Ovary (tissue), 9 donors: ENCODE data around the gene INTS13. TPM values are rescaled to one million over a fixed set of nuclear protein-coding genes. Genes with fewer than 3 reads are reported as not detected.

ENCODE experiments used
- DNase-seq, 5 donors: peaks; one replicate each; pipeline ENCODE4 v3.0.0-alpha.2; 2019 to 2020
- H3K27ac ChIP-seq, 2 donors: fragments of 200-600 bp; one replicate each; pipeline versions ENCODE4 v1.5.1 to v1.8.0; 2019 to 2022
- H3K27me3 ChIP-seq: fragments of 200-600 bp; one replicate; pipeline ENCODE4 v1.8.0; 2022
- H3K36me3 ChIP-seq: fragments of 200-600 bp; sonication (generic); one replicate; pipeline ENCODE4 v1.5.1; 2019
- H3K4me1 ChIP-seq: one replicate; pipeline ENCODE4 v1.8.1; 2013; ENCODE audit warnings: mild to moderate bottlenecking, moderate library complexity; ENCODE audit not compliant: insufficient read depth
- H3K4me3 ChIP-seq: fragments of 200-600 bp; sonication (generic); one replicate; pipeline ENCODE4 v1.5.1; 2017
- H3K9me3 ChIP-seq, 2 donors: fragments of 200-600 bp in 1 of 2; sonication (generic) in 1 of 2; one replicate each; pipeline versions ENCODE4 v1.5.1 to v1.8.1; 2013 to 2019; ENCODE audit warnings: mild to moderate bottlenecking in 1 of 2, moderate library complexity in 1 of 2
- CTCF ChIP-seq, 3 donors: fragments of 450-650 bp in 2 of 3; fragments of 200-600 bp in 1 of 3; IDR thresholded peaks; one replicate each; pipeline versions ENCODE4 v1.5.1 to v1.8.0; 2016 to 2022; ENCODE audit warnings: antibody characterized with exemption in 3 of 3, mild to moderate bottlenecking in 1 of 3
- EP300 ChIP-seq: sonication (generic); formaldehyde crosslinking; IDR thresholded peaks from one replicate; pipeline ENCODE4 v1.6.1; 2017; ENCODE audit warnings: antibody characterized with exemption
- POLR2A ChIP-seq: fragments of 450-650 bp; IDR thresholded peaks from one replicate; pipeline ENCODE4 v1.6.1; 2017; ENCODE audit warnings: antibody characterized with exemption, mild to moderate bottlenecking, moderate library complexity
- WGBS, 3 donors: extraction: QIAGEN DNeasy Blood & Tissue Kit in 1 of 3; methylation state at CpG; one replicate each; pipeline versions ENCODE4 v1.1.5 to v1.1.7; 2013 to 2017; 5-methylcytosine and 5-hydroxymethylcytosine counted together
- intact Hi-C, 4 donors: fragments of 100-400 bp; cut with DNase I; formaldehyde crosslinking; loops; one replicate each; pipeline versions ENCODE4 v1.11.0 to v1.15.1; 2022 to 2023
- polyA plus RNA-seq, 2 donors: library from polyadenylated mRNA; stranded (reverse); fragments of 200-250 nt in 1 of 2; fragments of 350-450 nt in 1 of 2; fragmentation: Illumina TruSeq in 1 of 2; extraction: RNeasy Lipid Tissue Mini Kit (QIAGEN cat#74804) in 1 of 2; gene quantifications; one replicate each; pipeline ENCODE4 v1.2.3, GENCODE V29; 2013 to 2014
- total RNA-seq, 7 donors: library from RNA; depleted of rRNA in 2 of 7; stranded (reverse); fragments of >200 nt in 2 of 7; fragmentation: NEBNext Ultra II Directional in 3 of 7; extraction: Animal tissue kit (Norgen Biotek cat#: 25700) in 3 of 7; gene quantifications; one replicate each; pipeline versions ENCODE4 v1.1.0 to v1.2.4, GENCODE V29; 2016 to 2023
- donor health status: DM: no; HTN: no; CAD: no; lungs with moderate emphysema.
- donor health status: DM: no; HTN: no; CAD: no.
- donor health status: Bipolar disorder and iron deficiency.
- donor health status: DM: yes; HTN: yes; CAD: no.
- donor health status: DM: no; HTN: no; CAD: no.
- donor health status: DM: yes; HTN: yes; CAD: no.

INTS13 gene
- total and polyA plus RNA-seq, 9 donors, result 10.4 to 18.1 (median 16.3) TPM

DNA sequence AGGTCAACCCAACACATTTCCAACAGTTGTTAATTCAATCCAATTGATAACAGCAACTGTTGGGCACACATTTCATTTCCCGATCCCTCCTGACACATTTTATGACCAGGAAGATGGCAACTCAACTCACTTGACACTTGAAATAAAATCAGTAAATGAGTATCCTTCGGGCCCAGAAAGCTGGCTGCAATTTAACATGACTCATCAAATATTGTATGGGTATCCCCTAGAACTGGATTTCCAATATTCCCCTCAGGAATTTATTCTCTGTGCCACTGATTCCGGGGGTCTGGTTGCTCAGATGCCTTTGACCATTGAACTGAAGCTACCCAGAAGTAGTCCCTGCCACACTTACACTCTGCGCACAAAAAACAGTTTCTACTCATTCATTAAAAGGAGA lies 42.1 kb downstream of the INTS13 start:
- no peaks in the 10 kb centered on the region for H3K9me3 ChIP-seq
- no peak overlapping the region for H3K27ac ChIP-seq
- intact Hi-C loops, result no loop called here
- H3K4me1 ChIP-seq, result no peaks in the 10 kb centered on the region
- TF ChIP-seq POLR2A (no peak), CTCF (IDR thresholded peaks at IDR 0.05) (no peak), EP300 (no peak)
- no peak overlapping the region for H3K4me3 ChIP-seq
- no peaks in the 10 kb centered on the region for H3K27me3 ChIP-seq
- no peaks in the 10 kb centered on the region for H3K36me3 ChIP-seq
- 93 to 95% (median 94%) methylated on average over 4 of the region's 4 CpGs for WGBS, 3 donors
- no peak for DNase-seq

- intact Hi-C loops, result no loop called here
- 90 to 97% (median 92%) methylated on average over 1 of the region's 1 CpG for WGBS, 3 donors
- H3K27me3 ChIP-seq, result no peaks in the 10 kb centered on the region
- no peaks in the 10 kb centered on the region for H3K9me3 ChIP-seq
- H3K27ac ChIP-seq, result no peak overlapping the region
- H3K36me3 ChIP-seq, result no peaks in the 10 kb centered on the region
- H3K4me1 ChIP-seq, result no peaks in the 10 kb centered on the region
- TF ChIP-seq CTCF (IDR thresholded peaks at IDR 0.05) (no peak), EP300 (no peak), POLR2A (no peak)
- H3K4me3 ChIP-seq, result no peak overlapping the region
- no peak for DNase-seq
Observed at GRCh38 chr12:26891704-26892103, 46.1 kb downstream of the INTS13 start.

- Histone ChIP-seq H3K4me1 (no peaks in the 10 kb centered on the region), H3K4me3 (no peak overlapping the region), H3K27ac (no peak overlapping the region), H3K27me3 (no peaks in the 10 kb centered on the region), H3K36me3 (no peaks in the 10 kb centered on the region), H3K9me3 (no peaks in the 10 kb centered on the region)
- intact Hi-C loops, result no loop called here
- DNase-seq, result no peak
- 94 to 98% (median 97%) methylated on average over 5 of the region's 5 CpGs for WGBS, 3 donors
- TF ChIP-seq EP300, result no peak
- TF ChIP-seq CTCF (IDR thresholded peaks at IDR 0.05), result no peak
- no peak for TF ChIP-seq POLR2A
Observed at GRCh38 chr12:26890784-26891183, 47.0 kb downstream of the INTS13 start.

GRCh38 chr12:26884765-26885576 lies 52.8 kb downstream of the INTS13 start:
- Histone ChIP-seq H3K36me3 (no peaks in the 10 kb centered on the region), H3K27ac (no peak overlapping the region), H3K4me3 (no peak overlapping the region), H3K4me1 (peaks cover 2% of the 10 kb centered on the region), H3K9me3 (no peaks in the 10 kb centered on the region), H3K27me3 (no peaks in the 10 kb centered on the region)
- 11 to 14% (median 13%) methylated on average over 16 of the region's 16 CpGs for WGBS, 3 donors
- TF ChIP-seq POLR2A, result no peak
- peak; percentile 80 to 95 (median 84) for TF ChIP-seq CTCF (IDR thresholded peaks at IDR 0.05)
- peak; percentile 72 to 85 (median 75) for DNase-seq
- intact Hi-C loops, result no loop called here
